ENCODE measurements around the gene DAGLA.

Gene DAGLA

DNA sequence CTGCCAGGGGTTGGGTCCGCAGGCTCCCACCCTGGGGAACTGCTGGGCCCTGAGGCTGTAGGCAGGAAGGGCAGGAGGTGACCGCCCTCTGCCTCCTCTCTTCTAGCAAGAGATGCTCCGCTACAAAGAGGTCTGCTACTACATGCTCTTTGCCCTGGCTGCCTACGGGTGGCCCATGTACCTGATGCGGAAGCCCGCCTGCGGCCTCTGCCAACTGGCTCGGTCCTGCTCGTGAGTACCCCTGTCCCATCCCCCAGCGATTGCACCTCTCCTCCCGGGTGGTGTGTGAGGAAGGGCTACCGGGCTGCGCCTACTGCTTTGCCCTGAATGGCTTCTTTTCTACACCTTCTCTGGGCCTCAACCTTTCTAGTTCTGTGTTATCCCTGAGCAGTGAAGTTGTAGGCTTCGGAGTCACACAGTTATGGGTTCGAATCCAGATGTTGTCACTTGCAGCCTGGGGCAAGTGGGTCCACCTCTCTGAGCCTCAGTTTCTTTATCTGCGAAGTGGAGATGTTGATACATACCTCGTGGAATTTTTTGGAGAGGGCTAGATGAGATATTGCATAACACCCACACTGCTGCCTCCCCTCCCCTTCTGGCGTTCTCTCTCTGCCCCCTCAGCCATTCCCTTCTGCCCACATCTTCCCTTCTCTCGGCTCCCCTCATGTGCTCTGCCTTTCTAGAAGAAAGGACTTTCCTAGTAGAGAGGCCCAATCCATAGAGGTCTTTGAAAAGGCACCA is 51.2 kb downstream of the DAGLA start:
- no peak for DNase-seq

GRCh38 chr11:61731952-61732675 is 51.9 kb downstream of the DAGLA start:
- no peak for DNase-seq

GRCh38 chr11:61732705-61733104 is 52.5 kb downstream of the DAGLA start:
- DNase-seq: no peak

DNA sequence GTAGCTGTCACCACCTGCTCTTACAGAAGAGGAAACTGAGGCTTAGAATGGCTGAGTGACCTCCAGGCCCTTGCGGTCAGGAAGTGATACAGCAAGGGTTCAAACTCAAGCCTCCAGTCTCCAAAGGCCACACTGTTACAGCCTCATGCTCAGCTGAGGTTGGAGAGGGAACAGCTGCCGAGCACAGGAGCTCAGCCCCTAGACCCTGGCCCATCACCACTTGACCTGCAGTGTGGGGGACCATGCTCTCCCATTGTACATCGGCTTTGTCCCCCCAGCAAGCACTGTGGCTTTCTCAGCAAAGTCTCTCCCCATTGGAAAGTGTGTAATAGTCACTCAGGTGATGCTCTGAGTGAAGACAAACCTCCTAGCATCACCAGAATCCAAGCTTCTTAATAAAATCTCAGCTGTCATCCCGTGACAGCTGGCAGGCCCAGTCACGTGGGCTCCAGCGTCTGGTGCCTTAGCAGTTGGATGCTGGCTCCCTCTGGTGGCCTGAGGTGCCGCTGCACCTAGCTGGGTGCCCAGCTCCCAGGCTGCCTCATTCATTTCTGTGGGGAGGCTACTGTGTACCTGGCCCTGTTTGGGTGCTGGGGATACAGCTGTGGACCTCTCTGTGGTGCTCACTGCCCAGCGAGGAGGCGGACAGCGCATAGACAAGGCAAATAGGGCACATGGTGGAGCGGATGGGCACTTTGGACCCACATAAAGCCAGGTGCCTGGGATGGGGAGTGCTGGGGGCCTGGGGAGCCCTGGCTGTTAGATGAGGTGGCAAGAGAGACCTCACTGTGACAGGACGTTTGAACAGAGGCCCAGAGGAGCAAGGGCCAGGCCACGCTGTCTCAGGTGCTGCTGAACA is 53.2 kb downstream of the DAGLA start:
- peak; percentile 84 for DNase-seq

DNA sequence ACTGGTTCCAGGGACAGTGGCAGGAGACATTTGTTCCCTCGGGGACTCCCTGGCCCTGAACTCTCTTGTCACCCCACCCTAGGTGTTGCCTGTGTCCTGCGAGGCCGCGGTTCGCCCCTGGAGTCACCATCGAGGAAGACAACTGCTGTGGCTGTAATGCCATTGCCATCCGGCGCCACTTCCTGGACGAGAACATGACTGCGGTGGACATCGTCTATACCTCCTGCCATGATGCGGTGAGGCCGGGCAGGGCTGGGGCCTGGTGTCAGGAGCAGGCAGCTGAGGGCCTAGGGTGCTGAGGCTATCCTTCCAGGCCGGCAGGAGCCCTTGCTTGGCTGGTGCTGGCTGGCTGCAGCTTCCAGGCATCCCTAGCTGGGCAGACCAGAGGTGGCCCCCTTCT is 54.6 kb downstream of the DAGLA start:
- DNase-seq: no peak

DNA sequence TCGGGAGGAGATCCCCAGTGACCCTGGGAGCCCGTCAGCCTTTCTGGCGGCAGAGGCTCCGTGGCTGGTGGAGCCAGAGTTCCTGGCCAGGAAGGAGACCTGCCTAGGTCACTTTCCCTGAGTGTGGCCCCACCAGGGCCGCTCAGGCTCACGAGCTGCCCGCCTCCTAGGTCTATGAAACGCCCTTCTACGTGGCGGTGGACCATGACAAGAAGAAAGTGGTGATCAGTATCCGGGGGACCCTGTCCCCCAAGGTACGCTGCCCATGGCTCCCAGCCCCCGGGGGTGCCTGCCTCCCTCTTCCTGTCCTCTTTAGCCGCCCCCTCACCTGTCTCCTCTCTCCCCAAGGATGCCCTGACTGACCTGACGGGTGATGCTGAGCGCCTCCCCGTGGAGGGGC is 55.2 kb downstream of the DAGLA start:
- DNase-seq: no peak

DNA sequence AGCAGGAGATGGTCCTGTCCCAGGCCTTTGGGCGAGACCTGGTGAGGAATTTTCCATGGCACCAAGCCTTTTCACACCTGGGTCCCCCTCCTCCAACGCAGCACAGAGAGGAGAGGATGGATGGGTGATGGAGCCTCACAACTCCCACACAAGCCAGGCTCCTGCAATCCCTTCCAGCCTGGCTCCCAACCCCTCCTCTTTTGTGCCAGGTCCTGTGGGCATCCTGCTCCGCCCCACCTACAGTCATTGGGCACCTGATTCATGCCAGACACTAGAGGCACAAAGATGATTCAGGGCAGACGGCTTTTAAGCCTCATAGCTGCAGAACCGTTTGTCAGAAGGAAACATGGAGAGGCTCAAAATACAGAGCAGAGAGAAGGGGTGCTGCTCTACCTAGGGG is 56.1 kb downstream of the DAGLA start:
- DNase-seq: no peak

DNA sequence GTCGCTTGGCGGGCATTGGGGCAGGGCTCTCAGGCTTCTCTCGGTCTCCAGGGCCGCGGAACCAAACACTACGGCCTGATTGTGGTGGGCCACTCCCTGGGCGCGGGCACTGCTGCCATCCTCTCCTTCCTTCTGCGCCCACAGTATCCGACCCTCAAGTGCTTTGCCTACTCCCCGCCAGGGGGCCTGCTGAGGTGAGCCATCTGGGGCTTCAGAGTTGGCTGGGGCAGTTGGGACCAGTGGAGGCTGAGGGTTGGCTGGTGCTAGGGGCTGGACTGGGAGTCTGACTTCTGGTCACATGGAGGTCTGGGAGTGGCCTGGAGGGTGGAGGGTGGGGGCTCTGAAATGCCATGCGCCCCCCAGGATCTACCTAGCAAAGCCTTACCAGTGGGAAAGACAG is 56.9 kb downstream of the DAGLA start:
- DNase-seq: no peak

DNA sequence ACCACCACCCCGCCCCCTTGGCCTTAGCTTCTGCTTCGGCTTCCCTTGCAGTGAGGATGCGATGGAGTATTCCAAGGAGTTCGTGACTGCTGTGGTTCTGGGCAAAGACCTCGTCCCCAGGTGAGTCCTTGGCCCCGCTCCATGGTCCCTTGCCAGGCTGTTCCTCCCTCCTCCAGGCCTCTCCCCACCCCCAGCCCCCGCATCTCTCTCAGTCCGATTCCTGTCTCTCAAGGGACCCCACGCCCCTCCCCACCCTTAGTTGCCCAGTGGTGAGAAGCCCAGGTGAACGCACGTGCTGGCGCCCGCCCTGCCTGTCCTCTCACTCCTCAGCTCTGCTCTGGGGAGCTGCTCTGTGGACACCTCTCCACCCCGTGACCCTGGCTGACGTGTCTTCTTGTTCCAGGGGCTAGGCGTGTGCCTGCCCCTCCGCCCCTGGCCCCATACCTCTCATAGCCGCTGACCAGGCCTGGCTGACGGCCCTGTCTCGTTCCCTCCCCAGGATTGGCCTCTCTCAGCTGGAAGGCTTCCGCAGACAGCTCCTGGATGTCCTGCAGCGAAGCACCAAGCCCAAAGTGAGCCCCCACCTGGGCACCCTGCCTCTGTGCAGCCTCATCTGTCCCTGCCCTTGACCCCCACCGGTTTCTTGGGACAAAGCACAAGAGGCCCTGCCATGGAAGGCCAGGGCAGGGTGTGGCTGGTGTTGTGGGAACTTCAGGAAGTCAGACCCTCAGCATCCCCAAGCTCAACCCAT is 57.6 kb downstream of the DAGLA start:
- DNase-seq: no peak

- no peak for DNase-seq
These were observed 58.6 kb downstream of the DAGLA start for GRCh38 chr11:61738776-61739175.

DNA sequence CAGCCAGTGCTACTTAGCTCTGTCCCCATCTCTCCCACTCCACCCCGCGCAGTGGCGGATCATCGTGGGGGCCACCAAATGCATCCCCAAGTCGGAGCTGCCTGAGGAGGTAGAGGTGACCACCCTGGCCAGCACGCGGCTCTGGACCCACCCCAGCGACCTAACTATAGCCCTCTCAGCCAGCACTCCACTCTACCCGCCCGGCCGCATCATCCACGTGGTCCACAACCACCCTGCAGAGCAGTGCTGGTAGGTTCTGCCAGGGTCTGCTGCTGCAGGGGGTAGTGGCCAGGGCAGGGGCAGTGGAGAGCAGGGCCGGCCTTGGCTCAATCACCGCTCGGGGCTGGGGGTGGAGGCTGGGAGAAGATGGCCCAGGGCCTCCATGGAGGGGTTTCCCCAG is 59.2 kb downstream of the DAGLA start:
- no peak for DNase-seq

DNA sequence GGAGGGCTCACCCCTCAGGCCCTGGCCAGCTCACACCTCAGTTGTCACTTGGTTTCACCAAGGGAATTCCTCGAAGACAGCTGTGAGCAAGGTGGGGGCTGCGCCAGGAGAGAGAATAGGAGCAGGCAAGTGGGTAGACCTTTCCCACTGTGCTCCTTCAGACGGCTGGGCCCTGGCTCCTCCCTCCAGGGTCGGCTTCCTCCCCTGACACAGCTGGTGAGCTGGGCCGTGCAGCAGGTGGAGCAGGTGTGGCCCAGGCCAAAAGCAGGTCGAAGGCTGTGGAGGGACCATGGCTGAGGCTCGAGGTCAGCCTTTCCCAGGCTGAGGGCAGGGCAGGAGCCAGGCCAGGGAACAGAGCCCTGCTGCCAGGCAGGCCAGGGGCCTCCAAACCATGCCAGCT is 59.8 kb downstream of the DAGLA start:
- DNase-seq: no peak

DNA sequence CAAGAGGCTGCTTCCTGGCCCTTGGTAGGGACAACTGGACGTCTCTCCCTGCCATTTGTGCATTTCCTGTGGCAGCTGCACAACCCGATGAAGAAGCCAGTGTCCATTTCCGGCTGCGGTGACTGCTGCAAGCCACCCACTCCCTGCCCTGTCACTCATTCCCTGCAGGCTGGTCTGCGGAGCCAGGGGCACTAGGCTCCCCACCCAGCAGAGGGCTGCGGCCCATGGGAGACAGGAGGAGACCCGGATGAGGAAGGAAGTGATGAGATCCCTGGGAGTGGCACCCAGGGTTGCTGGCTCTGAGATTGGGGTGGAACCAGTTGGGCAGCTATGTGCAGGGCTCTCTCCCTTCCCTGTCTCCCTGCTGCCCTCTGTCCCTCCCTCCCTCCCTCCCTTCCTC is 62.2 kb downstream of the DAGLA start:
- DNase-seq: no peak

GRCh38 chr11:61743486-61744095 is 63.4 kb downstream of the DAGLA start:
- no peak for DNase-seq

GRCh38 chr11:61744181-61744580 is 64.0 kb downstream of the DAGLA start:
- DNase-seq: no peak

DNA sequence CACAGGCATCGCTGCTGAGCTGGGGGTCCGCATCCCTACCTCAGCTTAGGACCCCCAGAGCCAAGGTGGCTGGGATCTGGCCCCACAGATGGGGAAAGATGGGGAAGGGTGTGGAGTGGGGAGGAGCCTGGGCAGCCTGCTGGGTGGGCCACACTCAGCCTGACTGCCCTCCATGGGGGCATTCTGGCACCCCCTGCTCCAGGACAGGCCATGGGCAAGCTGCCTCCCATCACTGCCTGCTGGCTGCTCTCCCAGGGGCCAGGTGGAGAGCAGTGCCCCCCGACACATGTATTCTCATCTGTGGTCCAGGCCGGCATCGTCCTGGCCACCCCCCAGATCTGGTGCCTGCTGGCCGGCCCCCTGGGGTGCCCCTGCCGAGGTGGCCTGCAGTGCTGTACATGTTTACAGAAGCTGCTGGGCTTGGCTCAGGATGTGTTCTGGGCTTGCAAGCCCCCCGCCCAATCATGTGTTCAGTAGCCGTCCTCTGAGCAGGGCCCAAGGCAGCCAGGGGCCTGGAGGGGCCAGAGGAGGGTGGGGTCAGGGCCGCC is 64.5 kb downstream of the DAGLA start:
- no peak for DNase-seq

DNA sequence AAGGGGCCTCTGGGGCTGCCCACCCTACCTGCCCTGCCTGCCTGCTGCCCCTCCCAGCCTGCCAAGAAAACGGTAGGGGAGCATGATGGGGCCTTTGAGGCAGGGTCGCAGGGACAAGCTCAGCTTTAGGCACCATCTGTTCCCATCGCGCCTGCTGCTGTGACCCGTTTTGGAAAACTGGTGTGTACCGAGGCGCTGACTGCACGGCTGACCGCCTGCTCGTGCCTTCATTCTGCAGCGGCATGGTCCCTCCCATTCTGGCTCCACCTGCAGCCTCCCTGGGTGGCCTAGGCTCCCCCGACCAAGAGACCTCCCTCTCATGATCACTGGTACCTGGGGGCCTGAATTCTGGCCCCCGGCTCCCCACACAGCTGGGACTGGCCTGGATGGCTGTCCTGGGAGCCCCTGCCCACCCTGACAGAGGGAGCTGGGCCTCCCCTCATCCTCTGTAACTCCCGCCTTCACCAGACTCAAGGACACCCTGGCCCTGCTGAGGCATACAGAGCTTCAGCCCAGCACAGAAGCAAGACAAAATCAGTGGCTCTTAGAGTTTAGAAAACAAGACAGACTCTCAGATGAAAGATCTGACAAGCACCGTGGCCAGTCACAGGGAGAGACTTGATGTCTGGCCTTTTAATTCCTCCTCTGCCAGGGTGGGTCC is 65.7 kb downstream of the DAGLA start:
- no peak for DNase-seq

- no peak for DNase-seq
These were observed 66.4 kb downstream of the DAGLA start for GRCh38 chr11:61746442-61747191.

DNA sequence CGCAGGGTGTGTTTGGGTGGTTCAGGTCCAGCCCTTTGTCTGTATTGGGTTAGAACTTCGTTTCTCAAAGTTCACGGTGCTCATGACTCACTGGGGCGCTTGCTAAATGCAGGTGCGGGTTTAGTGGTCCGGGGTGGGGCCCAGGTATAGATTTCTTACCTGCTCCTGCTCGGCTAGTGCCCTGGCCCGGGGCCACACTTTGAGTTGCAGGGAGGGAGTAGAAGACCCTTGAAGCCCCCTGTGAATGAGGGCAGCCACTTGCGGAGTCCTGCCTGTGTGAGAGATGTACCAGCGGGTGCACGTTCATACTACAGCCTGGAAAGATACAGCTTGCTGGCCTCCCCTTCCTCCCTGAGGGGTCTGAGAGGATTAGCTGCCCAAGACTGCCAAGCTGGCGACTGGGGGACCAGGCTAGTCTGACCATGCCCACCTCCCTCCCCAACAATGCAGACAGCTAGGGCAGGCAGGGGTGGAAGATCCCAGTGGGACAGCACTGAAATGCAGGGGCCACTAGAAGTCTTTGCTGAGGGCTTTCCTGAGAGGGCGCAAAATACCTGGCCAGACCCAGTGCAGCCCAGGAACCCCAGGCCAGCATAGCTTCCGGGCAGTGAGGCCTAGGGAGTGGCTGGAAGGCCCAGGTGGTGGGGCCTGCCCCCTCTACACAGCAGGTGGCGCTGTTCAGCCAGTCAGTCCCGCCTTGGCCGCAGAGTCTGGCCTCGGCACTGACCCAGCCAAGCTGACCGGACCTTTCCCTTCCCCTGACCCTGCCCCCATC is 67.2 kb downstream of the DAGLA start:
- DNase-seq: peak; percentile 67

GRCh38 chr11:61747967-61748285 is 67.7 kb downstream of the DAGLA start:
- no peak for DNase-seq

Data from activated CD4-positive, CD25-positive, alpha-beta regulatory T cell treated with anti-CD3 and anti-CD28 coated beads, Interleukin-2, amount 50 U/mL, for 72 hours (primary cell).